ENCODE measurements around the gene ADGRV1. TPM values are rescaled to one million over a fixed set of nuclear protein-coding genes. Genes with fewer than 3 reads are reported as not detected.

The ADGRV1 gene
- polyA plus RNA-seq, 3 donors, result 0.18 to 0.33 TPM; not detected in 1

DNA sequence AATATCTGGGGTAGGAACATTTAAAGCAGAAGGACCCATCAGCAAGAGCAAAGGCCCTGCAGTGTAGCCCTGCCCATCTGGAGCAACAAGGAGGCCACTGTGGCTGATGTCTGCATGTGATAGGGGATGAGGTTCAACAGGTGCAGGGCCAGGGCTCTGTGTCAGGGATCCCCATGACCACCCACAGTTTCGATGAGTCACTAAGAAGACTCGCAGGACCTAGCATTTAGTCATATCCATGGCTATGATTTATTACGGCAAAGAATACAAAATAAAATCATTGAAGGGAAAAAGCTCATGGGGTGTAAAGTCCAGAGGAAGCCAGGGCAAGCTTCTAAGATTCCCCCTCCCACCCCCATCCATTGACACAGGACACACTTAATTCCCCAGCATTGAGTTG lies 188.6 kb downstream of the ADGRV1 start:
- H3K36me3 ChIP-seq (replicated peaks in 1 of 2; ENCODE audit: control insufficient read depth in 1 of 2, insufficient read depth in 2 of 2, low read length in 2 of 2), result no peaks in the 10 kb centered on the region
- H4K20me1 ChIP-seq (ENCODE audit: insufficient read depth, low read length), result no peaks in the 10 kb centered on the region
- no peaks in the 10 kb centered on the region for H3K79me2 ChIP-seq (ENCODE audit: insufficient read depth, low read length)
- no peak for TF ChIP-seq CTCF (IDR thresholded peaks at IDR 0.05)
- H3K9me3 ChIP-seq (replicated peaks in 1 of 2; ENCODE audit: control insufficient read depth in 1 of 2, insufficient read depth in 1 of 2, low read length in 2 of 2), result peaks cover 0 to 3% of the 10 kb centered on the region in 2 donors
- Mint-ChIP-seq H3K36me3 (no peaks in the 10 kb centered on the region), H3K4me1 (no peaks in the 10 kb centered on the region), H3K27ac (no peak overlapping the region), H3K4me3 (no peak overlapping the region), H3K27me3 (ENCODE audit: low read depth in 3 of 3) (peaks cover 0 to 3% (median 0%) of the 10 kb centered on the region in 3 donors), H3K9me3 (peaks cover 2 to 11% (median 5%) of the 10 kb centered on the region in 7 donors)
- H3K4me2 ChIP-seq (replicated peaks; ENCODE audit: extremely low read depth, low read length, poor library complexity, severe bottlenecking), result no peak overlapping the region
- no peak overlapping the region for H2AFZ ChIP-seq (ENCODE audit: insufficient read depth, low read depth, low read length, poor library complexity, severe bottlenecking)
- no peak for DNase-seq
- no peaks in the 10 kb centered on the region for H3K4me1 ChIP-seq (ENCODE audit: control insufficient read depth in 1 of 2, insufficient read depth in 2 of 2, low read length in 2 of 2)
- no peak overlapping the region for H3K27ac ChIP-seq (ENCODE audit: low read depth in 1 of 2, low read length in 2 of 2)
- intact Hi-C loops (cut with micrococcal nuclease), result no loop called here
- H3K9ac ChIP-seq (ENCODE audit: insufficient read depth, low read length, poor library complexity, severe bottlenecking), result no peak overlapping the region
- WGBS (ENCODE audit: insufficient coverage), result no CpG with 5 or more reads among the region's 3 CpGs
- H3K27me3 ChIP-seq (ENCODE audit: control insufficient read depth in 2 of 2, insufficient read depth in 2 of 2, low read length in 2 of 2), result no peaks in the 10 kb centered on the region
- no peak overlapping the region for H3K4me3 ChIP-seq (replicated peaks in 1 of 3; ENCODE audit: low read depth in 2 of 3, low read length in 3 of 3)

DNA sequence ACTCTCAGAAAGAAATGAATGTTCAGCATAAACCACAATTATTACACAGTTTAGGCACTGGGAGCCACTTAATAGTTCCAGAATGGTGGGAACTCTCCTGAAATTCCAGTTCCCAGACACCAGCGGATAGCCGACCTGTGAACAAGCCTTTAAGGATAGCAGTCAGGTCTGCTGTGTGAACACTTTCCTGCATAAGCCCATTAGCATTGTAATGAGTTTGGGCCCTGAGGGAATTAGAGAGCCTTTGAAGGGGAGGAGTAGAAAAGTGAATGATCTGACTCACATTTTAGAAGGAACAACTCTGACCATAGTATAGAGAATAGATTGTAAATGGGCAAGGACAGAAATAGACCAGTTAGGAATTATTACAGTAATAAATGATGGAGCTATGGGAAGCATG lies 189.1 kb downstream of the ADGRV1 start:
- no peak for TF ChIP-seq CTCF (IDR thresholded peaks at IDR 0.05)
- H3K27ac ChIP-seq (ENCODE audit: low read depth in 1 of 2, low read length in 2 of 2), result no peak overlapping the region
- H3K9ac ChIP-seq (ENCODE audit: insufficient read depth, low read length, poor library complexity, severe bottlenecking), result no peak overlapping the region
- no peaks in the 10 kb centered on the region for H3K27me3 ChIP-seq (ENCODE audit: control insufficient read depth in 2 of 2, insufficient read depth in 2 of 2, low read length in 2 of 2)
- no peaks in the 10 kb centered on the region for H3K36me3 ChIP-seq (replicated peaks in 1 of 2; ENCODE audit: control insufficient read depth in 1 of 2, insufficient read depth in 2 of 2, low read length in 2 of 2)
- Mint-ChIP-seq H3K4me1 (no peaks in the 10 kb centered on the region), H3K36me3 (no peaks in the 10 kb centered on the region), H3K27ac (no peak overlapping the region), H3K27me3 (ENCODE audit: low read depth in 3 of 3) (peaks cover 0 to 4% (median 0%) of the 10 kb centered on the region in 3 donors), H3K9me3 (peaks cover under 1 to 11% (median 4%) of the 10 kb centered on the region in 7 donors), H3K4me3 (no peak overlapping the region)
- H4K20me1 ChIP-seq (ENCODE audit: insufficient read depth, low read length), result no peaks in the 10 kb centered on the region
- H3K4me3 ChIP-seq (replicated peaks in 1 of 3; ENCODE audit: low read depth in 2 of 3, low read length in 3 of 3), result no peak overlapping the region
- no peaks in the 10 kb centered on the region for H3K4me1 ChIP-seq (ENCODE audit: control insufficient read depth in 1 of 2, insufficient read depth in 2 of 2, low read length in 2 of 2)
- no peaks in the 10 kb centered on the region for H3K79me2 ChIP-seq (ENCODE audit: insufficient read depth, low read length)
- peaks cover 0 to 3% of the 10 kb centered on the region in 2 donors for H3K9me3 ChIP-seq (replicated peaks in 1 of 2; ENCODE audit: control insufficient read depth in 1 of 2, insufficient read depth in 1 of 2, low read length in 2 of 2)
- intact Hi-C loops (cut with micrococcal nuclease), result no loop called here
- no peak overlapping the region for H2AFZ ChIP-seq (ENCODE audit: insufficient read depth, low read depth, low read length, poor library complexity, severe bottlenecking)
- WGBS (ENCODE audit: insufficient coverage), result 94% methylated on average over 2 of the region's 2 CpGs
- no peak for DNase-seq
- H3K4me2 ChIP-seq (replicated peaks; ENCODE audit: extremely low read depth, low read length, poor library complexity, severe bottlenecking), result no peak overlapping the region

Data from CD14-positive monocyte (primary cell).